HEK293 (cell line): ENCODE results near the gene TAF5.

Experiments used
- BCL11A ChIP-seq: fragments of 450-650 bp; formaldehyde crosslinking; IDR thresholded peaks from 2 replicates; pipeline ENCODE4 v1.5.1; 2016; ENCODE audit warnings: low read depth, missing biosample characterization, missing genetic modification characterization
- GLIS2 ChIP-seq: fragments of 450-650 bp; formaldehyde crosslinking; IDR thresholded peaks from 2 replicates; pipeline ENCODE4 v1.5.1; 2016; ENCODE audit warnings: missing biosample characterization, missing genetic modification characterization
- IKZF3 ChIP-seq: fragments of 450-650 bp; IDR thresholded peaks from 2 replicates; pipeline ENCODE4 v1.5.0; 2018; ENCODE audit warnings: missing biosample characterization, mild to moderate bottlenecking, missing genetic modification characterization, moderate library complexity
- PRDM10 ChIP-seq: fragments of 450-650 bp; formaldehyde crosslinking; IDR thresholded peaks from 2 replicates; pipeline ENCODE4 v1.5.1; 2016; ENCODE audit warnings: missing biosample characterization, missing genetic modification characterization
- RBAK ChIP-seq: fragments of 450-650 bp; formaldehyde crosslinking; IDR thresholded peaks from 2 replicates; pipeline ENCODE4 v1.5.1; 2016; ENCODE audit warnings: missing biosample characterization, missing genetic modification characterization
- SP2 ChIP-seq: fragments of 450-650 bp; formaldehyde crosslinking; IDR thresholded peaks from 2 replicates; pipeline ENCODE4 v1.5.1; 2016; ENCODE audit warnings: missing biosample characterization, missing genetic modification characterization
- YY1 ChIP-seq: fragments of 450-650 bp; formaldehyde crosslinking; IDR thresholded peaks from 2 replicates; pipeline ENCODE4 v1.5.1; 2018; ENCODE audit warnings: missing biosample characterization, missing genetic modification characterization
- ZBTB44 ChIP-seq: fragments of 450-650 bp; IDR thresholded peaks from 2 replicates; pipeline ENCODE4 v1.5.1; 2018; ENCODE audit warnings: missing biosample characterization, mild to moderate bottlenecking, missing genetic modification characterization
- ZFP3 ChIP-seq: fragments of 450-650 bp; formaldehyde crosslinking; IDR thresholded peaks from 2 replicates; pipeline ENCODE4 v1.5.1; 2016; ENCODE audit warnings: low read depth, missing biosample characterization, missing genetic modification characterization
- ZNF132 ChIP-seq: fragments of 450-650 bp; formaldehyde crosslinking; IDR thresholded peaks from 2 replicates; pipeline ENCODE4 v1.5.1; 2017; ENCODE audit warnings: missing biosample characterization, missing genetic modification characterization, borderline replicate concordance
- ZNF140 ChIP-seq: fragments of 450-650 bp; formaldehyde crosslinking; IDR thresholded peaks from 2 replicates; pipeline ENCODE4 v1.5.1; 2016; ENCODE audit warnings: missing biosample characterization, missing genetic modification characterization
- ZNF148 ChIP-seq: fragments of 450-650 bp; formaldehyde crosslinking; IDR thresholded peaks from 2 replicates; pipeline ENCODE4 v1.5.0; 2017; ENCODE audit warnings: missing biosample characterization, missing genetic modification characterization, borderline replicate concordance
- ZNF18 ChIP-seq: fragments of 450-650 bp; formaldehyde crosslinking; IDR thresholded peaks from 2 replicates; pipeline ENCODE4 v1.5.1; 2016; ENCODE audit warnings: missing biosample characterization, missing genetic modification characterization
- ZNF292 ChIP-seq: fragments of 450-650 bp; formaldehyde crosslinking; IDR thresholded peaks from 2 replicates; pipeline ENCODE4 v1.5.1; 2016; ENCODE audit warnings: low read depth, missing biosample characterization, missing genetic modification characterization, borderline replicate concordance
- ZNF324 ChIP-seq: fragments of 450-650 bp; formaldehyde crosslinking; IDR thresholded peaks from 2 replicates; pipeline ENCODE4 v1.5.1; 2016; ENCODE audit warnings: missing biosample characterization, missing genetic modification characterization
- ZNF404 ChIP-seq: fragments of 450-650 bp; formaldehyde crosslinking; IDR thresholded peaks from 2 replicates; pipeline ENCODE4 v1.5.1; 2017; ENCODE audit warnings: missing biosample characterization, missing genetic modification characterization
- ZNF426 ChIP-seq: fragments of 450-650 bp; formaldehyde crosslinking; IDR thresholded peaks from 2 replicates; pipeline ENCODE4 v1.5.1; 2017; ENCODE audit warnings: missing biosample characterization, missing genetic modification characterization, mild to moderate bottlenecking, inconsistent platforms, moderate library complexity
- ZNF510 ChIP-seq: fragments of 450-650 bp; formaldehyde crosslinking; IDR thresholded peaks from 2 replicates; pipeline ENCODE4 v1.5.1; 2018; ENCODE audit warnings: mild to moderate bottlenecking, missing genetic modification characterization, missing biosample characterization; ENCODE audit not compliant: insufficient replicate concordance
- ZNF571 ChIP-seq: fragments of 450-650 bp; formaldehyde crosslinking; IDR thresholded peaks from 2 replicates; pipeline ENCODE4 v1.5.0; 2017; ENCODE audit warnings: missing biosample characterization, missing genetic modification characterization
- ZNF580 ChIP-seq: fragments of 450-650 bp; formaldehyde crosslinking; IDR thresholded peaks from 2 replicates; pipeline ENCODE4 v1.5.1; 2016; ENCODE audit warnings: missing biosample characterization, missing genetic modification characterization
- ZNF596 ChIP-seq: fragments of 450-650 bp; IDR thresholded peaks from 2 replicates; pipeline ENCODE4 v1.5.0; 2018; ENCODE audit warnings: missing biosample characterization, mild to moderate bottlenecking, missing genetic modification characterization, moderate library complexity
- ZNF600 ChIP-seq: fragments of 450-650 bp; formaldehyde crosslinking; IDR thresholded peaks from 2 replicates; pipeline ENCODE4 v1.5.1; 2016; ENCODE audit warnings: missing biosample characterization, missing genetic modification characterization
- ZNF707 ChIP-seq: fragments of 450-650 bp; formaldehyde crosslinking; IDR thresholded peaks from 2 replicates; pipeline ENCODE4 v1.5.1; 2016; ENCODE audit warnings: missing biosample characterization, missing genetic modification characterization
- ZNF791 ChIP-seq: fragments of 450-650 bp; formaldehyde crosslinking; IDR thresholded peaks from 2 replicates; pipeline ENCODE4 v1.5.1; 2016; ENCODE audit warnings: missing biosample characterization, missing genetic modification characterization
- ZNF792 ChIP-seq: fragments of 450-650 bp; formaldehyde crosslinking; IDR thresholded peaks from 2 replicates; pipeline ENCODE4 v1.5.1; 2016; ENCODE audit warnings: missing biosample characterization, missing genetic modification characterization
- ZNF837 ChIP-seq: fragments of 450-650 bp; formaldehyde crosslinking; IDR thresholded peaks from 2 replicates; pipeline ENCODE4 v1.5.1; 2016; ENCODE audit warnings: missing biosample characterization, missing genetic modification characterization
- ZSCAN4 ChIP-seq: fragments of 450-650 bp; formaldehyde crosslinking; IDR thresholded peaks from 2 replicates; pipeline ENCODE4 v1.5.1; 2017; ENCODE audit warnings: missing biosample characterization, missing genetic modification characterization

TAF5 gene

GRCh38 chr10:103396067-103396788 is 28.5 kb downstream of the TAF5 start, which contains the start of the genes ATP5MK and PDCD11 (continued):
- TF ChIP-seq BCL11A (tag by site-specific recombination): 0 out of 2 replicates have a peak, but pooled peaks have one; percentile 26
- TF ChIP-seq ZFP3: no peak
- no peak for TF ChIP-seq YY1 (tag by site-specific recombination)
- no peak for TF ChIP-seq ZSCAN4 (tag by site-specific recombination)
- TF ChIP-seq SP2 (tag by site-specific recombination): peak; percentile 99
- peak; percentile 87 for TF ChIP-seq GLIS2 (tag by site-specific recombination)
- TF ChIP-seq PRDM10 (tag by site-specific recombination): peak; percentile 60; the same call in 1 of the 2 replicates
- TF ChIP-seq ZNF324 (tag by site-specific recombination): no peak; the same call in 1 of the 2 replicates
- TF ChIP-seq ZNF426 (tag by site-specific recombination): no peak
- TF ChIP-seq RBAK (tag by site-specific recombination): no peak
- no peak for TF ChIP-seq ZBTB44 (tag by site-specific recombination)
- TF ChIP-seq ZNF132 (tag by site-specific recombination): no peak
- no peak for TF ChIP-seq ZNF580 (tag by site-specific recombination)
- TF ChIP-seq ZNF837 (tag by site-specific recombination): no peak
- no peak for TF ChIP-seq ZNF707
- TF ChIP-seq ZNF791: no peak
- no peak for TF ChIP-seq IKZF3 (tag by site-specific recombination)
- TF ChIP-seq ZNF140 (tag by site-specific recombination): no peak
- no peak for TF ChIP-seq ZNF148 (tag by site-specific recombination)
- no peak for TF ChIP-seq ZNF596
- TF ChIP-seq ZNF404: no peak
- TF ChIP-seq ZNF18: no peak
- no peak for TF ChIP-seq ZNF571 (tag by site-specific recombination)
- TF ChIP-seq ZNF510 (tag by site-specific recombination): no peak
- TF ChIP-seq ZNF792 (tag by site-specific recombination): no peak
- TF ChIP-seq ZNF600: no peak
- no peak for TF ChIP-seq ZNF292 (tag by site-specific recombination)
